ENCODE results near the gene NUCKS1. TPM values are rescaled to one million over a fixed set of nuclear protein-coding genes. Genes with fewer than 3 reads are reported as not detected.

The NUCKS1 gene
- total RNA-seq (2021) (401 to 414 TPM (median 403 TPM) in 3 replicates), Bru-seq, nascent RNA (percentile 99 among the genes with signal in this experiment)
- long read RNA-seq, experiment 1, full-length matches to known transcripts = 10 of 462 reads
- long read RNA-seq, experiment 1, partial matches to known transcripts = 13 of 462 reads
- long read RNA-seq, experiment 1, other reads (novel, unspliced or antisense) = 439 of 462 reads
- long read RNA-seq, experiment 2, full-length matches to known transcripts = 97 of 551 reads
- long read RNA-seq, experiment 2, partial matches to known transcripts = 48 of 551 reads
- long read RNA-seq, experiment 2, other reads (novel, unspliced or antisense) = 406 of 551 reads
- long read RNA-seq, experiment 3, full-length matches to known transcripts = 44 of 97 reads
- long read RNA-seq, experiment 3, partial matches to known transcripts = 36 of 97 reads
- long read RNA-seq, experiment 3, other reads (novel, unspliced or antisense) = 17 of 97 reads

GRCh38 chr1:205750138-205751035, at the start of gene NUCKS1:
Gene NUCKS1 (minus strand): TSS chr1:205750182. CDS start chr1:205749973, 209 bp downstream.
- peaks cover 7% of the 10 kb centered on the region for H3K9me3 Mint-ChIP-seq
- ATAC-seq (peak; percentile 79), DNase-seq (ENCODE audit: low spot score) (peak; percentile 99)
- peak within 1 kb of the TSS; percentile 99 for H3K27ac Mint-ChIP-seq
- H3K36me3 Mint-ChIP-seq = peaks cover 11% of the 10 kb centered on the region
- CTCF ChIA-PET = interaction anchor here (1.1 kb wide), 1 partner anchor 39 kb away, joined by 3 read pairs; no protein-coding TSS in a partner anchor
- peak within 1 kb of the TSS; percentile 97 for H3K4me3 Mint-ChIP-seq
- peaks cover 39% of the 10 kb centered on the region for H3K4me1 Mint-ChIP-seq
- H3K27me3 Mint-ChIP-seq (ENCODE audit: low read depth) = no peaks in the 10 kb centered on the region; the same call in 1 of the 2 replicates
- POLR2A ChIA-PET = interaction anchor here (0.7 to 1.4 kb wide), 2 partner anchors 13 to 24 kb away, joined by 3 to 6 read pairs; partner anchors contain the start of gene RAB29
- TF ChIP-seq PRDM15 (CRISPR knock-in tag; IDR thresholded peaks at IDR 0.05) (no peak), ATF2 (CRISPR knock-in tag; IDR thresholded peaks at IDR 0.05; ENCODE audit: borderline replicate concordance, low read depth) (no peak), OVOL2 (CRISPR knock-in tag; IDR thresholded peaks at IDR 0.05; ENCODE audit: borderline replicate concordance) (no peak), GABPB1 (CRISPR knock-in tag; IDR thresholded peaks at IDR 0.05) (peak; percentile 23; the same call in 1 of the 2 replicates), E2F5 (CRISPR knock-in tag; IDR thresholded peaks at IDR 0.05) (peak; percentile 32; the same call in 1 of the 2 replicates), CREM (CRISPR knock-in tag; IDR thresholded peaks at IDR 0.05) (0 out of 2 replicates have a peak, but pooled peaks have one; percentile 73), GTF2I (CRISPR knock-in tag; conservative IDR thresholded peaks at IDR 0.05) (peak; percentile 93), ZNF416 (CRISPR knock-in tag; IDR thresholded peaks at IDR 0.05) (no peak), E2F4 (CRISPR knock-in tag; IDR thresholded peaks at IDR 0.05; ENCODE audit: borderline replicate concordance, low read depth) (no peak), NFYB (CRISPR knock-in tag; conservative IDR thresholded peaks at IDR 0.05; ENCODE audit: low read depth) (peak; percentile 89), HMGXB4 (CRISPR knock-in tag; IDR thresholded peaks at IDR 0.05) (peak; percentile 34; the same call in 1 of the 2 replicates), ZNF138 (CRISPR knock-in tag; conservative IDR thresholded peaks at IDR 0.05) (no peak), TEAD1 (CRISPR knock-in tag; IDR thresholded peaks at IDR 0.05) (no peak), MYBL2 (CRISPR knock-in tag; IDR thresholded peaks at IDR 0.05) (peak; percentile 100), AR (CRISPR knock-in tag; IDR thresholded peaks at IDR 0.05) (no peak), ZNF423 (CRISPR knock-in tag; IDR thresholded peaks at IDR 0.05) (no peak)
- TF ChIP-seq, protein P1, sequence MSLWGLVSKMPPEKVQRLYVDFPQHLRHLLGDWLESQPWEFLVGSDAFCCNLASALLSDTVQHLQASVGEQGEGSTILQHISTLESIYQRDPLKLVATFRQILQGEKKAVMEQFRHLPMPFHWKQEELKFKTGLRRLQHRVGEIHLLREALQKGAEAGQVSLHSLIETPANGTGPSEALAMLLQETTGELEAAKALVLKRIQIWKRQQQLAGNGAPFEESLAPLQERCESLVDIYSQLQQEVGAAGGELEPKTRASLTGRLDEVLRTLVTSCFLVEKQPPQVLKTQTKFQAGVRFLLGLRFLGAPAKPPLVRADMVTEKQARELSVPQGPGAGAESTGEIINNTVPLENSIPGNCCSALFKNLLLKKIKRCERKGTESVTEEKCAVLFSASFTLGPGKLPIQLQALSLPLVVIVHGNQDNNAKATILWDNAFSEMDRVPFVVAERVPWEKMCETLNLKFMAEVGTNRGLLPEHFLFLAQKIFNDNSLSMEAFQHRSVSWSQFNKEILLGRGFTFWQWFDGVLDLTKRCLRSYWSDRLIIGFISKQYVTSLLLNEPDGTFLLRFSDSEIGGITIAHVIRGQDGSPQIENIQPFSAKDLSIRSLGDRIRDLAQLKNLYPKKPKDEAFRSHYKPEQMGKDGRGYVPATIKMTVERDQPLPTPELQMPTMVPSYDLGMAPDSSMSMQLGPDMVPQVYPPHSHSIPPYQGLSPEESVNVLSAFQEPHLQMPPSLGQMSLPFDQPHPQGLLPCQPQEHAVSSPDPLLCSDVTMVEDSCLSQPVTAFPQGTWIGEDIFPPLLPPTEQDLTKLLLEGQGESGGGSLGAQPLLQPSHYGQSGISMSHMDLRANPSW (CRISPR knock-in tag; conservative IDR thresholded peaks at IDR 0.05; ENCODE audit: low read depth) = no peak
- TF ChIP-seq, protein P2, sequence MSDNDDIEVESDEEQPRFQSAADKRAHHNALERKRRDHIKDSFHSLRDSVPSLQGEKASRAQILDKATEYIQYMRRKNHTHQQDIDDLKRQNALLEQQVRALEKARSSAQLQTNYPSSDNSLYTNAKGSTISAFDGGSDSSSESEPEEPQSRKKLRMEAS (CRISPR knock-in tag; IDR thresholded peaks at IDR 0.05) = peak; percentile 56; the same call in 1 of the 2 replicates
